GM12801 (cell line): ENCODE data around the gene PEX6.

Experiments used
- TF ChIP-seq, protein P1 (sequence below): IDR thresholded peaks from one replicate; pipeline ENCODE4 v1.5.1; 2011; ENCODE audit warnings: control low read depth; ENCODE audit not compliant: insufficient read length; ENCODE audit errors: extremely low read depth

The PEX6 gene

DNA sequence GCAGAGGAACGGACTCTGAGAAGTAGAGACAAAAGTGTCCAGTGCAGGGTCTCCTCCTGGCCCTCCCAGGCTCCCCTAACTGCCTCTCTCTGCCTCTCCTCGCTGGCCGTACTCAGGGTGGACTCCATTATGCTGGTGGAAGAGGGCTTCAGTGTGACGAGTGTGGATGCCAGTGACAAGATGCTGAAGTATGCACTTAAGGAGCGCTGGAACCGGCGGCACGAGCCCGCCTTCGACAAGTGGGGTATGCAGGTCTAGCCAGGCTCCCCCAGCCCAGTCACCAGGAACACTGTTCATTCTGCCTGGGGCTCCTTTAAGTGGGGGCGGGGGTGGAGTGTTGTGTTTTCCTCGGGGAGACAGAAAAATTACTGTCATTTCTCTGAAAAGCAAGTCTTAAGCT, 16.9 kb downstream of the PEX6 start:
- TF ChIP-seq, protein P1, sequence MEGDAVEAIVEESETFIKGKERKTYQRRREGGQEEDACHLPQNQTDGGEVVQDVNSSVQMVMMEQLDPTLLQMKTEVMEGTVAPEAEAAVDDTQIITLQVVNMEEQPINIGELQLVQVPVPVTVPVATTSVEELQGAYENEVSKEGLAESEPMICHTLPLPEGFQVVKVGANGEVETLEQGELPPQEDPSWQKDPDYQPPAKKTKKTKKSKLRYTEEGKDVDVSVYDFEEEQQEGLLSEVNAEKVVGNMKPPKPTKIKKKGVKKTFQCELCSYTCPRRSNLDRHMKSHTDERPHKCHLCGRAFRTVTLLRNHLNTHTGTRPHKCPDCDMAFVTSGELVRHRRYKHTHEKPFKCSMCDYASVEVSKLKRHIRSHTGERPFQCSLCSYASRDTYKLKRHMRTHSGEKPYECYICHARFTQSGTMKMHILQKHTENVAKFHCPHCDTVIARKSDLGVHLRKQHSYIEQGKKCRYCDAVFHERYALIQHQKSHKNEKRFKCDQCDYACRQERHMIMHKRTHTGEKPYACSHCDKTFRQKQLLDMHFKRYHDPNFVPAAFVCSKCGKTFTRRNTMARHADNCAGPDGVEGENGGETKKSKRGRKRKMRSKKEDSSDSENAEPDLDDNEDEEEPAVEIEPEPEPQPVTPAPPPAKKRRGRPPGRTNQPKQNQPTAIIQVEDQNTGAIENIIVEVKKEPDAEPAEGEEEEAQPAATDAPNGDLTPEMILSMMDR: no peak

DNA sequence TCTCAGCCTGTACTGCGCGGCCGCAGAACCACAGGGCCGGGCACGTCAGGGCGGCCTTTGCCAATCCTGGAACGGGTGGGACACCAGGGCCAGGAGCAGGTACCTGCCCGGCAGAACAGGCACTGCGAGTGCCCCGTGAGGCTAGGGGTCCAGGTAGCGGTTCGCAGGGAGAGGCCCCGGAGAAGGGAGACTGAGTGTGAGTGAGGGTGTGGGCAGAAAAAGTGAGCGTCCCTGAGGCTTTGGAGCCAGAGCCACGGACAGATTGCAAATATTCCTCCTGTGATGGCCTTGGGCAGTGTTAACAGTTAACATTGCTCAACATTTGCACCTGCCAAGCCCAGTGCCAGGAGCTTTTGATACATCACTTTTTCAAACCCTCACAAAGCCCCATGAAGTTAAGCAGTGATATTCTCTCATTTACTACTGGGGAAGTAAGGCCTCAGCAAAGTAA, 17.9 kb downstream of the PEX6 start:
- TF ChIP-seq, protein P1: no peak

DNA sequence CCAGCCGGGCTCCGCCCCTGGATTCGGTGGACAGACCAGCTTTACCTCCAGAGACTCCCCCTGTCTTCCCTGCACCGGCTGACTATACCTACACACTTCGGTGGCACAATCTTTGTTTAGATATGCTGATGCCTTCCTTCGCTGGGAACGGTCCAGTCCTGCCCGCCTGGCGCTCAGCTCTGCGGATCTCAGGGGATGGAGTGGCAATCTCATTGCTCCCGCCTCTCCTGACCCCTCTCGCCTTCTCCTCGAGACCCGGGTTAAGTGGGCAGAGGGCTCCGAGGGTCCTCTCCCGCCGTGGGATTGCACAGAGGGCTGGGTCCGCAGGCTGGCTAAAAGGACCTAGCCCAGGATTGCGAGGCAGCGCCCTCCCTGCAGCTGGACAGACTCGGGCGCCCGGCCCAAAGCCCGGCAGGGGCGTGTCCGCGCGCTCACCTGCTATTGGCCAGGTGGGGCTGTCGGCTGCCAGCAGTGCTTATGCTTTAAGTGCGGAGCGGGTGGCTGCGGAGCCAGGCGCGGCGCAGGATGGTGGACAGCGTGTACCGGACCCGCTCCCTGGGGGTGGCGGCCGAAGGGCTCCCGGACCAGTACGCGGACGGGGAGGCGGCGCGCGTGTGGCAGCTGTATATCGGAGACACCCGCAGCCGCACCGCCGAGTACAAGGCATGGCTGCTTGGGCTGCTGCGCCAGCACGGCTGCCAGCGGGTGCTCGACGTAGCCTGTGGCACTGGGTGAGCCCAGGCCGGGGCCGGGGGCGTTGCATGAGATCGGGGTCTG, 18.6 kb downstream of the PEX6 start, which contains the start of gene GNMT:
TSS of gene GNMT (plus strand) at position 512 of the 777 bp plus-strand sequence. CDS start at position 526, 14 bp downstream.
- TF ChIP-seq, protein P1: no peak

DNA sequence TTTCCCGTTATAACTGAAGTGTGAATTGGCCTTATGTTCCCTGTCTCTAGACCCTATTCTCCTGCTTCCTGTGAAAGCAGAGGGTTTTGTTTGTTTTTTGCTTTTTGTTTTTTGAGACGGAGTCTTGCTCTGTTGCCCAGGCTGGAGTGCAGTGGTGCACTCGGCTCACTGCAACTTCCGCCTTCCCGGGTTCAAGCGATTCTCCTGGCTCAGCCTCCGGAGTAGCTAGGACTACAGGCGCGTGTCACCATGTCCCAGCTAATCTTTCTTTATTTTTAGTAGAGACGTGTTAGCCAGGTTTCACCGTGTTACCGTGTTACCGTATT, 19.1 kb downstream of the PEX6 start:
- TF ChIP-seq, protein P1: no peak

DNA sequence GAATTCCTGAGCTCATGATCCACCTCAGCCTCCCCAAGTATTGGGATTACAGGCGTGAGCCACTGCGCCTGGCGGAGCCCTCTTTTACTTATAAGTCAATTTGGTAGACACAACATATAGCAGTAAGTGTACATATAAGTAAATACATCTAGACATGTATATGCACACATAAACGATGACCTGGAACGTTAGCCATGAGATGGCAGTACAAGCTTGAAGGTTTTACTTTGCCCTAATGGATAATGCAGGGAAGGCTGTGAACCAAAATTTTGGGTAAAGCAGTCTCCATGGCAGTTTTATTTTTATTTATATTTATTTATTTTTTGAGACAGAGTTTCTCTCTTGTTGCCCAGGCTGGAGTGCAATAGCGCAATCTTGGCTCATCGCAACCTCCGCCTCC, 20.9 kb downstream of the PEX6 start:
- TF ChIP-seq, protein P1: no peak

DNA sequence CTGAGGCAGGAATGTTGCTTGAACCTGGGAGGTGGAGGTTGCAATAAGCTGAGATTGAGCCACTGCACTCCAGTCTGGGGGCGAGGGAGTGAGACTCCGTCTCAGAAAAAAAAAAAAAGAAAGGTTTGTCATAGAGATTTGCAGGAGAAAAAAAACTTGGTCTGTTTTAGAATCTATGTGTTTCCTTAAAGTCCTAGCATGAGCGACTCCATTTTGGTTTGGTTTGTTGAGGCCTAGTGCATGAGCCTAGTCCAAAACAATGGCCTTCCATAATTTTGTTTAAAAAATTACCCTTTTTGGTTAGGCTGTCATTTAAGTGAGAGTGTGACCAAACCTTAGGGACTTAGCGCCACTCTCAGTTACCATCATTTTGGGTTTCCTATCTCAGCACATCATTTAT, 26.6 kb downstream of the PEX6 start:
- TF ChIP-seq, protein P1: no peak

DNA sequence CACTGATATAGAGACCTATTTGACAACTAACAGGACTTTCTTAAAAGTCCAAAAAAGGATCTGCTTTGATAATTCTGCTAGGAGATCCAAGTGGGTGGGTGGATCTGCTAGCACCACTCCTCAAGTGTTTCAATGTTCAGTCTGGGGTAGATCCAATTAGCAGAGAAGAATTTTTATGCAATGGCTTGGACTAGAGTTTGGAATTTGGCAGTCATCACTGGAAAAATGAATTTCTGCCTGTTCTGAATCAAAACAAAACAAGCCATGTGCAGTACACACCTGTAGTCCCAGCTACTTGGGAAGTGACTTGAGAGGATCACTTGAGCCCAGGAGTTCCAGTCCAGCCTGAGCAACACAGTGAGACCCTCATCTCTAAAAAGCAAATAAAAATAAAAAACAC, 31.0 kb downstream of the PEX6 start:
- TF ChIP-seq, protein P1: no peak

DNA sequence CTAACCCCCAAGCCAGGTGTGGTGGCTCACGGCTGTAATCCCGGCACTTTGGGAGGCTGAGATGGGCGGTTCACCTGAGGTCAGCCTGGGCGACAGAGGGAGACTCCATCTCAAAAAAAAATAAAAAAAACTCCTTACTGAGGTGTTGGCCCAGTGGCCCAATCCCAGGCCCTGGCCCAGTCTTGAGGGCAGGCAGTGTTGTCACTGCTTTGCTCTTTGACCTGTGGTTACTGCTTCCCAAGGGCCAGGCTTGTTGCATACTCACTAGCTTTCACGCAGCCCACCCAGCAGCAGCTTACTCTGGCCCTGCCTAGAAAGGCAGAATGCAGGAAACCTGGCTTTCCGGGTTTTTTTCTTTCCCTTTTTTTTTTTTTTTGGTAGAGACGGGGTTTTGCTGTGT, 36.5 kb downstream of the PEX6 start:
- TF ChIP-seq, protein P1: no peak
